RWPE2 (cell line): ENCODE data around the gene TTC38.

Experiments used
- ATAC-seq: fragments of 200-7000 bp; cut with Tn5 transposase; 3 replicates; pipeline ENCODE4 v1.9.1; 2021; ENCODE audit warnings: low read depth
- DNase-seq: peaks from one replicate; pipeline ENCODE4 v3.0.0-alpha.2; 2020; ENCODE audit warnings: low spot score
- H3K27ac ChIP-seq: fragments of 450-650 bp; 2 replicates; pipeline ENCODE4 v1.5.1; 2017; ENCODE audit warnings: mild to moderate bottlenecking; ENCODE audit not compliant: poor library complexity, severe bottlenecking
- H3K27me3 ChIP-seq: fragments of 250-450 bp; sonication (Bioruptor Pico); 2 replicates; pipeline ENCODE4 v1.5.1; 2021; ENCODE audit warnings: mild to moderate bottlenecking, moderate library complexity; ENCODE audit not compliant: insufficient read depth, poor library complexity, severe bottlenecking
- H3K36me3 ChIP-seq: fragments of 250-450 bp; sonication (Bioruptor Pico); 2 replicates; pipeline ENCODE4 v1.5.1; 2020; ENCODE audit warnings: low read depth, mild to moderate bottlenecking, moderate library complexity
- H3K4me1 ChIP-seq: fragments of 250-450 bp; sonication (Bioruptor Pico); 2 replicates; pipeline ENCODE4 v1.5.1; 2021; ENCODE audit warnings: mild to moderate bottlenecking, moderate library complexity; ENCODE audit not compliant: insufficient read depth, poor library complexity, severe bottlenecking
- H3K4me3 ChIP-seq: fragments of 250-450 bp; sonication (Bioruptor Pico); 2 replicates; pipeline ENCODE4 v1.5.1; 2021; ENCODE audit warnings: mild to moderate bottlenecking, moderate library complexity; ENCODE audit not compliant: severe bottlenecking
- H3K9me3 ChIP-seq: fragments of 250-450 bp; sonication (Bioruptor Pico); 2 replicates; pipeline ENCODE4 v1.5.1; 2021; ENCODE audit warnings: mild to moderate bottlenecking, moderate library complexity; ENCODE audit not compliant: severe bottlenecking
- TF ChIP-seq, protein P1 (sequence below): fragments of 450-650 bp; IDR thresholded peaks from one replicate; pipeline ENCODE4 v1.5.1; 2017; ENCODE audit warnings: mild to moderate bottlenecking, moderate library complexity; ENCODE audit not compliant: poor library complexity, severe bottlenecking

TTC38 gene

DNA sequence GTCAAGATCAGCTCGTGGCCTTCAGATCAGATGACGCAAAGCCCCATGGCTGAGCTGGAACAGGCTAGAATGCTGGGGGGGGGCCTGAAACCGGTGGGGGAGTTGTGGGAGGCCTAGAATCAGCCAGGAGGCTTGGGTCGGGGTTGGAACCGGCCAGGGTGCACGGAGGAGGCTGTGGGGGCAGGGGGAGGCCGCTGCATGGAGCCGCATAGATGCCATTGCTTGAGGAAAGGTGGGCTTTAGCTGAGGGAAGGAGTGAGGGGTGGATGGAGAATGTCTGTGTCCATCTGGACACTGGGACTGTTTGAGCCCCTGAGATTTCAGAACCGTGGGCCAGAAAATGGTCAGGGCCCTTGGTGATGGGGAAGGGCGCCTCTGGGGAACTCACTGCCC is 42.9 kb upstream of the TTC38 start:
- DNase-seq (no peak), ATAC-seq (no peak)
- H3K4me1 ChIP-seq: no peaks in the 10 kb centered on the region
- no peak overlapping the region for H3K27ac ChIP-seq
- H3K9me3 ChIP-seq: no peaks in the 10 kb centered on the region
- TF ChIP-seq, protein P1, sequence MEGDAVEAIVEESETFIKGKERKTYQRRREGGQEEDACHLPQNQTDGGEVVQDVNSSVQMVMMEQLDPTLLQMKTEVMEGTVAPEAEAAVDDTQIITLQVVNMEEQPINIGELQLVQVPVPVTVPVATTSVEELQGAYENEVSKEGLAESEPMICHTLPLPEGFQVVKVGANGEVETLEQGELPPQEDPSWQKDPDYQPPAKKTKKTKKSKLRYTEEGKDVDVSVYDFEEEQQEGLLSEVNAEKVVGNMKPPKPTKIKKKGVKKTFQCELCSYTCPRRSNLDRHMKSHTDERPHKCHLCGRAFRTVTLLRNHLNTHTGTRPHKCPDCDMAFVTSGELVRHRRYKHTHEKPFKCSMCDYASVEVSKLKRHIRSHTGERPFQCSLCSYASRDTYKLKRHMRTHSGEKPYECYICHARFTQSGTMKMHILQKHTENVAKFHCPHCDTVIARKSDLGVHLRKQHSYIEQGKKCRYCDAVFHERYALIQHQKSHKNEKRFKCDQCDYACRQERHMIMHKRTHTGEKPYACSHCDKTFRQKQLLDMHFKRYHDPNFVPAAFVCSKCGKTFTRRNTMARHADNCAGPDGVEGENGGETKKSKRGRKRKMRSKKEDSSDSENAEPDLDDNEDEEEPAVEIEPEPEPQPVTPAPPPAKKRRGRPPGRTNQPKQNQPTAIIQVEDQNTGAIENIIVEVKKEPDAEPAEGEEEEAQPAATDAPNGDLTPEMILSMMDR: no peak
- no peaks in the 10 kb centered on the region for H3K27me3 ChIP-seq
- H3K36me3 ChIP-seq: 0 out of 2 replicates have a peak, but pooled peaks cover 4% of the 10 kb centered on the region
- no peak overlapping the region for H3K4me3 ChIP-seq

DNA sequence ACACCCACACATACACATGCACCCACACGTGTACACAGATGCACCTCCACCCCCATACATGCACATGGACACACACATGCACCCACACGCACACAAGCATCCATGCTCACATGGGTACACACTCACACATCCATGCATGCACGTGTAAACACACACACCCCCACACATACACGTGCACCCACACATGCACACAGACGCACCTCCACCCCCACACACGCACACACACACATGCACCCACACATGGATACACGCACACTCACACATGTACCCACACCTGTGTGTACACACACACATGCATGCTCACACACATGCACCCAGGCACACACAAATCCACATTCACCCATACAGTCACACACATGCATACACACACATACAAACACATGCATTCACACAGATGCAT is 42.2 kb upstream of the TTC38 start:
- Histone ChIP-seq H3K9me3 (no peaks in the 10 kb centered on the region), H3K27me3 (no peaks in the 10 kb centered on the region), H3K4me3 (no peak overlapping the region), H3K36me3 (no peaks in the 10 kb centered on the region), H3K4me1 (no peaks in the 10 kb centered on the region), H3K27ac (no peak overlapping the region)
- ATAC-seq: no peak
- no peak for DNase-seq
- TF ChIP-seq, protein P1: no peak

DNA sequence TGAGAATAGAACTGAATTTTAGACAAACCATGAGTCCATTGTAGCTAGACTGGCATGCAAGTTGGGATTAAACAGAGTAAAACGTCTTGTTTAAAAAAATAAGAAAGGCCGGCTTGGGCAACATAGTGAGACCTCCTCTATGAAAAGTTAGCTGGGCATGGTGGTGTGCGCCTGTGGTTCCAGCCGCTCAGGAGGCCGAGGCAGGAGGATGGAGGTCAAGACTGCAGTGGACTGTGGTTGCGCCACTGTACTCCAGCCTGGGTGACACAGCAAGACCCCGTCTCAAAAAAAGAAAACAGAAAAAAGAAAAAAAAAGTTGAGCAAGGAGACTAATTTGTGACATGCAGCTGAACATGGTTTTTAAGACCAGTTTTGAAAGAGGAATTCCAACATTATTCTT is 41.2 kb upstream of the TTC38 start:
- Histone ChIP-seq H3K4me3 (no peak overlapping the region), H3K27ac (no peak overlapping the region), H3K4me1 (no peaks in the 10 kb centered on the region), H3K27me3 (no peaks in the 10 kb centered on the region), H3K9me3 (no peaks in the 10 kb centered on the region), H3K36me3 (no peaks in the 10 kb centered on the region)
- DNase-seq (no peak), ATAC-seq (no peak)
- TF ChIP-seq, protein P1: no peak

DNA sequence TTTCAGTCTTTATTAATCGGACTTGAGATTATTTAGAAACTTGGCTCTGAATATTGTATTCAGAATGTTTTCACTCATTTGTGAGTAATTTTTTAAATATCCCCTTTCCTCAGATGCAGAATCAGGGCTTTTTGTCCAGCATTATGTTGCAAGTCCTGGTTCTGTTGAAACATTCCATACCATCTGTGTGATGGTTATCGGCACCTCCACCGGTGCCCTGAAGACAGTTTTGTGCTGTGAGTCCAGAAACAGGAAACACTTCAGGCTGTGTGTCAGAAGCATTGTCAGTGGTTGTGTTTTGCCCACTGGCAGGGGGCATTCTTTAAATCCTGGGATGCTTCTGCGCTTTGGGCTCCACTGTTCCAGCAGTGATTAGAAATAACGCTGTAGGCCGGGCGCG is 38.1 kb upstream of the TTC38 start:
- TF ChIP-seq, protein P1: no peak
- no peak overlapping the region for H3K4me3 ChIP-seq
- no peaks in the 10 kb centered on the region for H3K9me3 ChIP-seq
- H3K4me1 ChIP-seq: no peaks in the 10 kb centered on the region
- no peak for DNase-seq
- H3K27ac ChIP-seq: no peak overlapping the region
- H3K27me3 ChIP-seq: no peaks in the 10 kb centered on the region
- ATAC-seq: no peak
- H3K36me3 ChIP-seq: no peaks in the 10 kb centered on the region

DNA sequence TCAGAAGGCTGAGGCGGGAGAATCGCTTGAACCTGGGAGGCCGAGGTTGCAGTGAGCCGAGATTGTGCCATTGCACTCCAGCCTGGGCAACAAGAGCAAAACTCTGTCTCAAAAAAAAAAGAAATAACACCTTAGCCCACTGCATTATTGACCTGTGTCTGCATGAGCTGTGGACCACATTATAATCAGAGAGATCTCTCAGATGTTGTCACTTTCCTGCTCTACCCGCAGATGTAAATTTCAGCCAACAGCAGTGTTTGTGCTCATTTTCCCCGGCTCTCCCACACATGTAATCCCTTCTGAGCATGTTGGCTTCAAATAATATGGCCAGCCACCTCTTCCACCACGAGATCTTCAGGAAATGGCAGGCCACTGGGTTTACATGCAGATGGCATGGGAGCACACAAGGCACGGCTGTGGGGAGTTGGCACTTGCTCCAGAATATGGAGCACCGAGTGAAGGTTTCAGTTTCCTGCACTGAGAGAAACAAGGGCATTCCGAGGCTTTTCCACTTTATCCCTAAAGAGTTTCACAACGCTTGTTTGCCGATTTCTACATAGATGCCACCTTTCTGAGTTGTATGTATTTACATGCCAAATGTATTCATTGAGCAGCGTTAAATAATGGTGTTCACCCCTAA is 37.4 kb upstream of the TTC38 start:
- DNase-seq (no peak), ATAC-seq (no peak)
- TF ChIP-seq, protein P1: no peak
- Histone ChIP-seq H3K4me1 (no peaks in the 10 kb centered on the region), H3K4me3 (no peak overlapping the region), H3K36me3 (no peaks in the 10 kb centered on the region), H3K27ac (no peak overlapping the region), H3K27me3 (no peaks in the 10 kb centered on the region), H3K9me3 (no peaks in the 10 kb centered on the region)
